ENCODE results near the gene PCDHGB7. TPM values are rescaled to one million over a fixed set of nuclear protein-coding genes. Genes with fewer than 3 reads are reported as not detected.

The PCDHGB7 gene
- total and polyA plus RNA-seq, 2 experiments from 2014 or later = 8.4 to 8.8 TPM

DNA sequence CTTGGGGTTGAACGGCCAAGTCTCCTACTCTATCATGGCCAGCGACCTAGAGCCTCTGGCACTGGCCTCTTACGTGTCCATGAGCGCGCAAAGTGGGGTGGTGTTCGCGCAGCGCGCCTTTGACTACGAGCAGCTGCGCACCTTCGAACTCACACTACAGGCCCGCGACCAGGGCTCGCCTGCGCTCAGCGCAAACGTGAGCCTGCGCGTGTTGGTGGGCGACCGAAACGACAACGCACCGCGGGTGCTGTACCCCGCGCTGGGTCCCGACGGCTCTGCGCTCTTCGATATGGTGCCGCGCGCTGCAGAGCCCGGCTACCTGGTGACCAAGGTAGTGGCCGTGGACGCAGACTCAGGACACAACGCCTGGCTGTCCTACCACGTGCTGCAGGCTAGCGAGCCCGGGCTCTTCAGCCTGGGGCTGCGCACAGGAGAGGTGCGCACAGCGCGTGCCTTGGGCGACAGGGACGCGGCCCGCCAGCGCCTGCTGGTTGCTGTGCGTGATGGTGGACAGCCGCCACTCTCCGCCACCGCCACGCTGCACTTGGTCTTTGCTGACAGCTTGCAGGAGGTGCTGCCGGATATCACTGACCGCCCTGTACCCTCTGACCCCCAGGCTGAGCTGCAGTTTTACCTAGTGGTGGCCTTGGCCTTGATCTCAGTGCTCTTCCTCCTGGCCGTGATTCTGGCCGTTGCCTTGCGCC lies 17.8 kb upstream of the PCDHGB7 start:
- Histone ChIP-seq H3K4me2 (no peak overlapping the region), H2AFZ (no peak overlapping the region), H3K9me3 (ENCODE audit: low read depth) (peaks cover 37% of the 10 kb centered on the region), H3K9me2 (replicated peaks; ENCODE audit: insufficient read depth) (no peaks in the 10 kb centered on the region), H3K79me2 (no peaks in the 10 kb centered on the region), H3K4me1 (ENCODE audit: insufficient read depth) (no peaks in the 10 kb centered on the region), H3K4me3 (no peak overlapping the region), H3K36me3 (replicated peaks; ENCODE audit: insufficient read depth, low read depth) (no peaks in the 10 kb centered on the region), H4K20me1 (ENCODE audit: insufficient read depth, poor library complexity, severe bottlenecking) (no peaks in the 10 kb centered on the region), H3K27ac (no peak overlapping the region), H3K27me3 (no peaks in the 10 kb centered on the region)
- 96% methylated on average over 60 of the region's 61 CpGs for WGBS (ENCODE audit: low lambda C conversion rate, missing lambda C conversion rate)
- no peak for DNase-seq (ENCODE audit: low spot score)
- TF ChIP-seq, protein P1, sequence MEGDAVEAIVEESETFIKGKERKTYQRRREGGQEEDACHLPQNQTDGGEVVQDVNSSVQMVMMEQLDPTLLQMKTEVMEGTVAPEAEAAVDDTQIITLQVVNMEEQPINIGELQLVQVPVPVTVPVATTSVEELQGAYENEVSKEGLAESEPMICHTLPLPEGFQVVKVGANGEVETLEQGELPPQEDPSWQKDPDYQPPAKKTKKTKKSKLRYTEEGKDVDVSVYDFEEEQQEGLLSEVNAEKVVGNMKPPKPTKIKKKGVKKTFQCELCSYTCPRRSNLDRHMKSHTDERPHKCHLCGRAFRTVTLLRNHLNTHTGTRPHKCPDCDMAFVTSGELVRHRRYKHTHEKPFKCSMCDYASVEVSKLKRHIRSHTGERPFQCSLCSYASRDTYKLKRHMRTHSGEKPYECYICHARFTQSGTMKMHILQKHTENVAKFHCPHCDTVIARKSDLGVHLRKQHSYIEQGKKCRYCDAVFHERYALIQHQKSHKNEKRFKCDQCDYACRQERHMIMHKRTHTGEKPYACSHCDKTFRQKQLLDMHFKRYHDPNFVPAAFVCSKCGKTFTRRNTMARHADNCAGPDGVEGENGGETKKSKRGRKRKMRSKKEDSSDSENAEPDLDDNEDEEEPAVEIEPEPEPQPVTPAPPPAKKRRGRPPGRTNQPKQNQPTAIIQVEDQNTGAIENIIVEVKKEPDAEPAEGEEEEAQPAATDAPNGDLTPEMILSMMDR (IDR thresholded peaks at IDR 0.05; ENCODE audit: poor library complexity) = no peak
- TF ChIP-seq EZH2 (IDR thresholded peaks at IDR 0.05; ENCODE audit: borderline replicate concordance) = no peak
- TF ChIP-seq EZH2phosphoT487 (IDR thresholded peaks at IDR 0.05; ENCODE audit: low read depth, severe bottlenecking, unreplicated experiment) = no peak

DNA sequence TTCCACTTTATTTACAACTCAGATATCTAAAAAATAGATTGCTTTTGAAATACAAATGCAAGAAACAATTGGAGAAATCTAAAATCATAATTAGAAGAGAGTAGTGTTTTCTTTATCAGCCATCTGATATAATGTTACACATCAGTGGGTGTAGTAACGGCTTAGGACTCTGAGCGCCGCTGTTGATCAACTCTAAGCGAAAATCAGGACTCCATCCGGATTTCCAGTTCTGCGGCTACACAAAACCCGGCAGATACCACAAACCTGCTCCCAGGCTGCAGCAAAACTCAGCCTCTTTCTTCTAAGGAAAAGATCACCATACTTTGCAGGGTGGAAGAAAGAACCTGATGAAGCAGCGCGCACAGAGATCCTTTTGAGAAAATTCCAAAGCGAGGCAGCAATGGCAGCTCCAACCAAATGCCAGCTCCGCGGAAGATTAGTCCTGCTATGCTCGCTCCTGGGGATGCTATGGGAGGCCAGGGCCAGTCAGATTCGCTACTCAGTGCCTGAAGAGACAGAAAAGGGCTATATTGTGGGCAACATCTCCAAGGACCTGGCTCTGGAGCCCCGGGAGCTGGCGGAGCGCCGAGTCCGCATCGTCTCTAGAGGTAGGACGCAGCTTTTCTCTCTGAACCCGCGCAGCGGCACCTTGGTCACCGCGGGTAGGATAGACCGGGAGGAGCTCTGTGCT lies 14.8 kb upstream of the PCDHGB7 start, which contains the start of gene PCDHGA9:
PCDHGA9 (plus strand) TSS at position 226 of the 691 bp plus-strand sequence; CDS start at position 401, 175 bp downstream.
- no peaks in the 10 kb centered on the region for H3K27me3 ChIP-seq
- TF ChIP-seq, protein P1 (IDR thresholded peaks at IDR 0.05; ENCODE audit: poor library complexity) = no peak
- TF ChIP-seq EZH2phosphoT487 (IDR thresholded peaks at IDR 0.05; ENCODE audit: low read depth, severe bottlenecking, unreplicated experiment) (no peak), EZH2 (IDR thresholded peaks at IDR 0.05; ENCODE audit: borderline replicate concordance) (no peak)
- no peak within 1 kb of the TSS for H3K4me2 ChIP-seq
- H3K27ac ChIP-seq = no peak within 1 kb of the TSS
- H2AFZ ChIP-seq = no peak within 1 kb of the TSS
- no peaks in the 10 kb centered on the region for H3K79me2 ChIP-seq
- H3K4me1 ChIP-seq (ENCODE audit: insufficient read depth) = no peaks in the 10 kb centered on the region
- H4K20me1 ChIP-seq (ENCODE audit: insufficient read depth, poor library complexity, severe bottlenecking) = no peaks in the 10 kb centered on the region
- H3K9me2 ChIP-seq (replicated peaks; ENCODE audit: insufficient read depth) = no peaks in the 10 kb centered on the region
- peaks cover 17% of the 10 kb centered on the region for H3K9me3 ChIP-seq (ENCODE audit: low read depth)
- no peak within 1 kb of the TSS for H3K4me3 ChIP-seq
- DNase-seq (ENCODE audit: low spot score) = no peak
- WGBS (ENCODE audit: low lambda C conversion rate, missing lambda C conversion rate) = 95% methylated on average over 27 of the region's 27 CpGs
- H3K36me3 ChIP-seq (replicated peaks; ENCODE audit: insufficient read depth, low read depth) = peaks cover 2% of the 10 kb centered on the region

DNA sequence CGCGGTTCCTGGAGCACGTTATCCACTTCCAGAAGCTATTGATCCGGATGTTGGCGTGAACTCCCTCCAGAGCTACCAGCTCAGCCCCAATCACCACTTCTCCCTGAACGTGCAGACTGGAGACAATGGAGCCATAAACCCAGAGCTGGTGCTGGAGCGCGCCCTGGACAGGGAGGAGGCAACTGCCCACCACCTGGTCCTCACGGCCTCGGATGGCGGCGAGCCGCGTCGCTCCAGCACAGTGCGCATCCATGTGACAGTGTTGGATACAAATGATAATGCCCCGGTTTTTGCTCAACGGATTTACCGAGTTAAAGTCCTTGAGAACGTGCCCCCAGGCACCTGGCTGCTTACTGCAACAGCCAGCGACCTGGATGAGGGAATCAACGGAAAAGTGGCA lies 14.1 kb upstream of the PCDHGB7 start:
- Histone ChIP-seq H4K20me1 (ENCODE audit: insufficient read depth, poor library complexity, severe bottlenecking) (no peaks in the 10 kb centered on the region), H3K27ac (no peak overlapping the region), H3K79me2 (no peaks in the 10 kb centered on the region), H3K4me3 (no peak overlapping the region), H3K4me2 (no peak overlapping the region), H3K9me2 (replicated peaks; ENCODE audit: insufficient read depth) (no peaks in the 10 kb centered on the region), H3K36me3 (replicated peaks; ENCODE audit: insufficient read depth, low read depth) (peaks cover 2% of the 10 kb centered on the region), H3K4me1 (ENCODE audit: insufficient read depth) (no peaks in the 10 kb centered on the region), H3K27me3 (no peaks in the 10 kb centered on the region), H3K9me3 (ENCODE audit: low read depth) (peaks cover 16% of the 10 kb centered on the region), H2AFZ (no peak overlapping the region)
- DNase-seq (ENCODE audit: low spot score) = no peak
- TF ChIP-seq, protein P1 (IDR thresholded peaks at IDR 0.05; ENCODE audit: poor library complexity) = no peak
- WGBS (ENCODE audit: low lambda C conversion rate, missing lambda C conversion rate) = 96% methylated on average over 22 of the region's 22 CpGs
